Putamen (tissue), 1 donor: ENCODE results near the gene CIC.
"Not testable (repeated sequence)": the region's sequence is repeated elsewhere in the genome, so short reads cannot be mapped to it uniquely, and the experiment has no call there.

Experiments used
- DNase-seq: peaks from one replicate; pipeline ENCODE4 v3.0.0-alpha.2; 2016; ENCODE audit warnings: low spot score

The CIC gene

DNA sequence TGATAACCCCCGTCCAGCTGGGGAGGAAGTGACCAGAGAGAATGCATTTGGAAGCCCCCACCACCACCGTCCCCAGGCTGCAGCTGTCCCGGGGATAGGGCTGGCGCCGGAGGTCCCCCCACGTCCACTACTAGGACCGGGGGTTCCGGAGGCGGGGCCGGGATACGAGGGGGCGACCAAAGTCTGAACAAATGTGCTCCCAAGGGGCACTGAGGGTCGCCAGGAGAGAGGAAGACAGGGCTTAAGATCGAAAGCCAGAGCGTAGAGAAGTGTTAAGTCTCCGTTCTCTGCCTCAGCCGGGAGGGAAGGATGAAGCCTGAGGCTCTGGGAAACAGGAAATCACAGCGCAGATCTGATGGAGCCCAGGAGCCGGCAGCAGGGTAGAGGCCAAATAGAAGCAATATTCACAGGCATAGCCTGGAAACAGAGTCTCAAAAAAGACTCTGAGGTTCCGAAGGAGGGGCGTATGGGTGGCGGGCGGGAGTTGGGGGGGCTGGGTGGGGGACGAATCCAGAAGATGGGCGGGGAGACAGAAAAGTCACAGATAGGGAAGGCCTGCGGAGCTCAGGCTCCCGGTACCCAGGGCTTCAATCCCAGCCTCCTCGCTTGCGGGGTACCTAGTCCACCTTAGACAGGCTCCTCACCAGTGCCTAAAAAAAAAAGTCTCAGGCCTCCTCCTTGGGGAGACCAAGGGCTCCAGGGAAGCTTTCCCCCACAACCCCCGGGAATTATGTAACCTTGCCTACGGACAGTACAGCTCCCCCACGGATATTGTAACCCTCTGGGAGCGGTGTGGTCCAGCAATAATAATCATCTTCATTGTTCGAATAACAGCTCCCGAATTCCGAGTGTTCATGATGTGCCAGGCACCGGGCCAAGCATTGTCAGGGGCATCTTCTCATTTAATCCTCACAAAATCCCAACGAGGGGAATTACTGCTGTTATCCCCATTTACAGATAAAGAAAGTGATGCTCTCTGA, 13.0 kb upstream of the CIC start:
- DNase-seq, result peak; percentile 70

DNA sequence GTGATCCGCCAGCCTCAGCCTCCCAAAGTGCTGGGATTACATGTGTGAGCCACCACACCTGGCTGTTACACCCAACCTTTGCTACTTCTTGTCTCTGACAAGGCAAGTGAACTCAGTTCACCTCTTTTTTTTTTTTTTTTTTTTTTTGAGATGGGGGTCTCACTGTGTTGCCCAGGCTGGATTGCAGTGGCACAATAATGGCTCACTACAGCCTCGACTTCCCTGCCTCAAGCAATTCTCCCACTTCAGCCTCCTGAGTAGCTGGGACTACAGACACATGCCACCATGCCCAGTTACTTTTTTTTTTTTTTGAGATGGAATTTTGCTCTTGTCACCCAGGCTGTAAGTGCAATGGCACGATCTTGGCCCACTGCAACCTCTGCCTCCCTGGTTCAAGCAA, 11.2 kb upstream of the CIC start:
- not testable (repeated sequence) for DNase-seq

DNA sequence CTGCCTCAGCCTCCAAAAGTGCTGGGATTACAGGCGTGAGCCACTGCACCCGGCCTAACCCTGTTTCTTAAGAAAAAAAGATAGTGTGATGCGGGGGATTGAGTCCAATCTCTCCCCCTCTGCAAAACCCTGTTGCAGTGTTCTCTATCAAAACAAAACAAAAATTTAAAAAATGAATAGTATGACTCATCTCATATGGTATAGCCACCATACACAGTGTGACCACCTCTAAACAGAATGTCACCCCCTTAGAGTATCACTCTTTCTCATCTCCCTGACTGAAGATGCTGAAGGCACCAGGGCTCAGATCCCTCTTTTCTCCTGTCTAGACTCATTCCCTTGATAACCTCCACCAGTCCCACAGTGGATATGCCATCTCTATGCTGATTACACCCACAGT, 7.3 kb upstream of the CIC start:
- no peak for DNase-seq

DNA sequence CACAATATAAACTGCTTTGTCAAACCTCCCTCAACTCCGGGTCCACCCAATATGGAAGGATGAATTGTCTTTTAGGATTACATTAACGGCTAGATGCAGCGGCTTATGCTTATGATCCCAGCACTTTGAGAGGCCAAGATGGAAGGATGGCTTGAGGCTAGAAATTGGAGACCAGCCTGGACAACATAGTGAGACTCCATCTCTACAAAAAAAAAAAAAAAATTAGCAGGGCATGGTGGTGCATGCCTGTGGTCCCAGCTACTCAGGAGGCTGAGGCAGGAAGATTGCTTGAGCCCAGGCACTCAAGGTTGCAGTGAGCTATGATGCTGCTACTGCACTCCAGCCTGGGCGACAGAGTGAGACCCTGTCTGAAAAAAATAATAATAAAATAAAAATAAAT, 2.9 kb upstream of the CIC start:
- DNase-seq, result not testable (repeated sequence)

DNA sequence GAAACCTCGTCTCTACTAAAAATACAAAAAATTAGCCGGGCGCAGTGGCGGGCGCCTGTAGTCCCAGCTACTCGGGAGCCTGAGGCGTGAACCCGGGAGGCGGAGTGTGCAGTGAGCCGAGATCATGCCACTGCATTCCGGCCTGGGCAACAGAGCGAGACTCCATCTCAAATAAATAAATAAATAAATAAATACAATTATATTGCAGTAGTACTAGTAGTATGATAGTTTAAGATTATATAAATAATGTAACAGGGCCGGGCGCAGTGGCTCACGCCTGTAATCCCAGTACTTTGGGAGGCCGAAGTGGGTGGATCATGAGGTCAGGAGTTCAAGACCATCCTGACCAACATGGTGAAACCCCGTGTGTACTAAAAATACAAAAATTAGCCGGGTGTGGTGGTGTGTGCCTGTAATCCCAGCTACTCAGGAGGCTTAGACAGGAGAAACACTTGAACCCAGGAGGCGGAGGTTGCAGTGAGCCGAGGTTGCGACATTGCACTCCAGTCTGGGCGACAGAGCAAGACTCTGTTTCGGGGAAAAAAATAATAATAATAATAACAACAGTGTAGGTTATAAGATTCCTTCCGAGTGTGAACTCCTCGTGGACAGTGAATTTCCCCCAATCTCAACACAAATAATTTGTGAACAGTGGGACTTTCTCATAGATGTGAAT, 2.0 kb upstream of the CIC start:
- DNase-seq, result not testable (repeated sequence)

DNA sequence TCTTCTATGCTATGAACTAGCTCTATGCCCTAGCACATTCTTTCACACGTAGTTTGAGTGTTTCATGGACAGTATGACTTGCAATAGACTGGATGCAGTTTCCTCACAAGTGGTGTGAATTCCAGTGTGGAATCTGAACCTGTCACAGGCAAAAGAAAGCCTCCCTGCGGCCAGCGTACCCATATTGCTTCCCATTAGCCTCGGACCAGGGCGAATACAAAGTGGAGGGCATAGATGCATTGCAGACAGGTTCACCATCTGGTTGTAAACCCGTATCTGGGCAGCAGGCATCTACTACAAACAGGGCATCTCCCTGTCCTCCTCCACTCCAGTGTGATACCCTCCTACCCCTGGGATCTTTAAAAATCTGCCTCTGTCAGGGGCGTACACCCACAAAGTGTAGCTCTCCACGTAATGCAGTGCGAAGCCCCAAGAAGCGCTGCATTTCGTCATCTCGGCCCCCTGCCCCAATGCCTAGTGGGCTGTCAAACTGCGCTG, 1.4 kb upstream of the CIC start:
- no peak for DNase-seq

DNA sequence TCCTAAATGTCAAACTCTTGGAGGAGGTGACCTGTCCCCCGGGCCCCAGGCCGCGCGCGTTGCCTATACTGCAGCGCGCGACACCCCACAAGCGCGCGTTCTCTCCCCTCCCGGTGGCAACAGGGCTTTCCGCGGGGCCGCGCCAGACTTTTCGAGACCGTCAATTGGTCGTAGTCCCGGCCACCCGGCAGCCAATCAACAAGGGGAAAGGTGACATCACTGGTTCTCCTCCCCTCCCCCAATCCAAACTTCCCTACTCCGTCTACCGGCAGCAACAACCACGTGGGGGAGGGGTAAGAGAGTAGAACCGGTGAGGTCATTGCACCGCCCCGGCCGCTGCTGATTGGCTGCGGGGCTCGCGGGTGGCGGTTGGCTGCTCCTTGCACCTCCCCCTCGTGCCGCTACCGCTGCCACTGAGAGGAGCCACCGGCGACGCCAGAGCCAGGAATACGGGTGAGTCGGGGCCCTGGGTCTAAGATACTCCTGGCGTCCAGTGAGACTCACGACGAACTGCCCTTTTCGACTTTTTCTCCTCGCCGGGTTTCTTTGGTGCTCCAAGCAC, 829 bp upstream of the CIC start:
- DNase-seq, result peak; percentile 99

DNA sequence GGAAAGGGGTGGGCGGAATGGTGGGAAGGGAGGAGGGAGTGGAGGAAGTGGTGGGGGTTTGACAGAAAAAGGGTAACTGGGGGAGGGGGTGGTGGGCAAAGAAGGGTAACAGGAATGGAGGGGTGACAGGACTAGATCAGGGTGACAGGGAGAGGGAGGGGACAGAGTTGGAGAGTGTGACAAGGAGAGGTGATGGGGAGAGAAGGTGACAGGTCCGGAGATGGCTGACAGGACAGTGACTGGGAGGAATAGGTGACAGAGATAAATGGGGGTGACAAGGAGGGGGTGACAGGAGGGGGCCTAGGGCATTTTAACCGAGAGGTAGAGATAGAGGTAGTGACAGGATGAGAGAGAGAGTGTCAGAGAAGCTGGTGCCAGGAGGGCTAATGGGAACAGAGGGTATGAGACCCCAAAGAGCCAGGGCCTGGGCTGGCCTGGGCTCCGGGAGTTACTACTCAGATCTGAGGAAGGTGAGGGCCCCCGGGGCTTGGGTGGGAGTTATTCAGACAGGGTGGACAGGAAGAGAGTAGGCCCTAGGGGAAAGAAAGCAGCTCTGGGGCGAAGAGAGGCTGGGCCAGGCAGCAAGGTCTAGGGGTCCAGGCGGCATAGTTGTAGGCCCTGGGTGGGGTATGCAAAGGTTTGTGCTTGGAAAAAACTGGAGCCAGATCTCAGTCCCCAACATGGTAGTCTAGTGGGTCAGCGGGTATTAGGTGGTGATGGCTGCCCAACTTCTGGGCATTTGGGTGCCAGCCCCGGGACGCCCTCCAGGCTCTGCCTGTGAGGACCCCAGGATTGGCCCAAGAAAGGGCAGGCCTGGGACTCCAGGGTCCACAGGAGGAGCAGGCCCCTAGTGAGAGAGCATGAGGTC, 660 bp downstream of the CIC start:
- no peak for DNase-seq

DNA sequence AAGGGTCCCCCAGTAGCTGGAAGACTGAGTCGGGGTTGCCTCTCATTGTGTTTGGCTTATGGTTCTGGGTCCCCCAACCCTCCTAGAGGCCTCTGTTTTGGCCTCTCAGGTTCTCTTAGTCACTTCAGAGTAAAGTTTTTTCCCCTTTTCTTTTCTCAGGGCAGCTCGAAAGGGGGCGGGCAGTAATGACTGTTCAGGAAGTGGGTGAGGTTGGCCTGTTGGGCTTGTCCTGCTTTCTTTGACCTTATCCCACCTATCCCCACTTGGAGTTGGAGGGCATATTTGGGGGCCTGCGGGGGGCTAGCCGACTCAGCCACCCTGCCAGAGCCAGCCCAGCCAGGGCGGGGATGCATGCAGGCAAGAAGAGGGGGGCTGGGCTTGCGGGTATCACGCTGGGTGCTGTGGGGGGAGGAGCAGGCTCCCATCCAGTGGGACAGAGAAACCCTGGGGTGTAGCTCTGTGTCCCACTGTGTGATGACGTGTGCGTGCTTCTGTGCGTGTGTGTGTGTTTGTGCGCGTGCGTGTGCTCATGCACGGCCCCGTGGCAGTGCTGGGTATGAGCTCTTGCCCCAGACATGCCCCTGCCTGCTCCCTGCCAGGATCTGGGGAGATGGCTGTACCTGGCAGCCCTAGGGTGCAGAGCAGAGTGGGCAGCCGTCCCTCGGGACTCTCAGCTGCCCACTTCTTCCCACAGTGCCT, 1.4 kb downstream of the CIC start:
- no peak for DNase-seq

DNA sequence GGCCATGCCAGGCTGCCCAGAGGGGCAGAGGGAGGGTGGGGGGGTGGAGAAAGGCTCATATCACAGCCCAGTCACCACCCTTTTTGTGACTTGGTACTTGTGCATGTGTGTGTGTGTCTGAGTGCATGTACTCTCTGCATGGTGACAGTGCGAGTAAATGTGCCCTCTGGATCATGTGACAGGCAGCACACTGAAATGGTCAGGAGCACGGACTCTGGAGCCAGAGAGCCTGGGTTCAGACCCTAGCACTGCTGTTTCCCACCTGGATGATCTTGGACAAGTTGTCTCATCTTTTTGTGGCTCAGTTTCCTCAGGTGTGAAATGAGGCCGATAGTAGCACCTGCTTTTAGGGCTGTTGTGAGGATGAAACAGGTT, 2.0 kb downstream of the CIC start:
- no peak for DNase-seq

DNA sequence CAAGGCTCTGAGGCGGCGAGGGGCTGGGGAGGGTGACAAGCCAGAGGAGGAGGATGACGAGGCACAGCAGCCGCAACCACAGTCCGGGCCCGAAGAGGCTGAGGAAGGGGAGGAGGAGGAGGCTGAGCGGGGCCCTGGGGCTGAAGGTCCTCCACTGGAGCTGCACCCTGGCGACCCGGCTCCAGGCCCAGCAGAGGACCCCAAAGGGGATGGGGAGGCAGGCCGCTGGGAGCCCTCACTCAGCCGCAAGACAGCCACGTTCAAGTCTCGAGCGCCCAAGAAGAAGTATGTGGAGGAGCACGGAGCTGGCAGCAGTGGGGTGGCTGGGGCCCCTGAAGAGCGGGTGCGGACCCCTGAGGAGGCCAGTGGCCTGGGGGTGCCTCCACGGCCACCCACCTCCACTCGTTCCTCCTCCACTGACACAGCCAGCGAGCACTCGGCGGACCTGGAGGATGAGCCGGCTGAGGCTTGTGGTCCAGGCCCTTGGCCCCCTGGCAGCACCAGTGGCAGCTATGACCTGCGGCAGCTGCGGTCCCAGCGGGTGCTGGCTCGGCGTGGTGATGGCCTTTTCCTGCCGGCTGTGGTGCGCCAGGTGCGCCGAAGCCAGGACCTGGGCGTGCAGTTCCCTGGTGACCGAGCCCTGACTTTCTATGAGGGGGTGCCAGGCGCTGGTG, 2.9 kb downstream of the CIC start:
- no peak for DNase-seq

DNA sequence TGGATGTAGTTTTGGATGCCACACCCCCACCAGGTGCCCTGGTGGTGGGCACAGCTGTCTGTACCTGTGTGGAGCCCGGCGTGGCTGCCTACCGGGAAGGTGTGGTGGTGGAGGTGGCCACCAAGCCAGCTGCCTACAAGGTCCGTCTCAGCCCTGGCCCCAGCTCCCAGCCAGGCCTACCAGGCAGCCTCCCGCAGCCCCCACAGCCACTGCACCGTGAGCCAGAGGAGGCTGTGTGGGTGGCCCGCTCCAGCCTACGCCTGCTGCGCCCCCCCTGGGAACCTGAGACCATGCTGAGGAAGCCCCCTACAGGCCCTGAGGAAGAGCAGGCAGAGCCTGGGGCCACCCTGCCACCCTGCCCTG, 3.5 kb downstream of the CIC start:
- no peak for DNase-seq

DNA sequence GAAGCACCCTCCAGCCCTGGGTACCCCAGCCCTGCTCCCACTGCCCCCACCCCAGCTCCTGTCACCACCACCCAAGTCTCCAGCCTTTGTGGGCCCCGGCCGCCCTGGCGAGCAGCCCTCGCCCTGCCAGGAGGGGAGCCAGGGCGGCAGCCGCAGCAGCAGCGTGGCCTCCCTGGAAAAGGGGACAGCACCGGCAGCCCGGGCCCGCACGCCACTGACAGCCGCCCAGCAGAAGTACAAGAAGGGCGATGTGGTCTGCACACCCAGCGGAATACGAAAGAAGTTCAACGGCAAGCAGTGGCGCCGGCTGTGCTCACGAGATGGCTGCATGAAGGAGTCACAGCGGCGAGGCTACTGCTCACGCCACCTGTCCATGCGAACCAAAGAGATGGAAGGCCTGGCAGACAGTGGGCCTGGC, 3.9 kb downstream of the CIC start:
- DNase-seq, result no peak

DNA sequence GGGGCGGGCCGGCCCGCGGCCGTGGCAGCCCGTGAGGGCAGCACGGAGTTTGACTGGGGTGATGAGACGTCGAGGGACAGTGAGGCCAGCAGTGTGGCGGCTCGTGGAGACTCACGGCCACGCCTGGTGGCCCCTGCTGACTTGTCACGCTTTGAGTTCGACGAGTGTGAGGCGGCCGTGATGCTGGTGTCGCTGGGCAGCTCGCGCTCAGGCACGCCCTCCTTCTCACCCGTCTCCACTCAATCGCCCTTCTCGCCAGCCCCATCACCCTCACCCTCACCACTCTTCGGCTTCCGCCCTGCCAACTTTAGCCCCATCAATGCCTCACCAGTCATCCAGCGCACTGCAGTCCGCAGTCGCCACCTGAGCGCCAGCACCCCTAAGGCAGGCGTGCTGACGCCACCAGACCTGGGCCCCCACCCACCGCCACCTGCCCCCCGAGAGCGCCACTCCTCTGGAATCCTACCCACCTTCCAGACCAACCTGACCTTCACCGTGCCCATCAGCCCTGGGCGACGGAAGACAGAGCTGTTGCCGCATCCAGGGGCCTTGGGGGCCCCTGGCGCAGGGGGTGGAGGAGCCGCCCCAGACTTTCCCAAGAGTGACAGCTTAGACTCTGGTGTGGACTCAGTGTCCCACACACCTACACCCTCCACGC, 4.5 kb downstream of the CIC start:
- no peak for DNase-seq

DNA sequence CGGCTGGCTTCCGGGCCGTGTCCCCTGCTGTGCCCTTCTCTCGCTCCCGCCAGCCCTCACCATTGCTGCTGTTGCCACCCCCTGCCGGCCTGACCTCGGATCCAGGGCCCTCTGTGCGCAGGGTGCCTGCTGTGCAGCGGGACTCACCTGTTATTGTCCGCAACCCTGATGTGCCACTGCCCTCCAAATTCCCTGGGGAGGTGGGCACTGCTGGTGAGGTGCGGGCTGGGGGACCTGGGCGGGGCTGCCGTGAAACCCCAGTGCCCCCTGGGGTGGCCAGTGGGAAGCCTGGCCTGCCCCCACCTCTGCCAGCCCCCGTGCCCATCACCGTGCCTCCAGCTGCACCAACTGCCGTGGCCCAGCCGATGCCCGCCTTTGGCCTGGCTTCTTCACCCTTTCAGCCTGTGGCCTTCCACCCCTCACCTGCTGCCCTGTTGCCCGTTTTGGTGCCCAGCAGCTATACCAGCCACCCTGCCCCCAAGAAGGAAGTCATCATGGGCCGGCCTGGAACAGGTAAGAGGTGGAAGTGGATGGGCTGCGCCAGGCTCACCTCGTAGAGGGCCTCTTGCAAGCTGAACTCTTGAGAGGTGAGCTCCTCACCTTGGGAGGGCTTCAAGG, 5.1 kb downstream of the CIC start:
- DNase-seq, result no peak

DNA sequence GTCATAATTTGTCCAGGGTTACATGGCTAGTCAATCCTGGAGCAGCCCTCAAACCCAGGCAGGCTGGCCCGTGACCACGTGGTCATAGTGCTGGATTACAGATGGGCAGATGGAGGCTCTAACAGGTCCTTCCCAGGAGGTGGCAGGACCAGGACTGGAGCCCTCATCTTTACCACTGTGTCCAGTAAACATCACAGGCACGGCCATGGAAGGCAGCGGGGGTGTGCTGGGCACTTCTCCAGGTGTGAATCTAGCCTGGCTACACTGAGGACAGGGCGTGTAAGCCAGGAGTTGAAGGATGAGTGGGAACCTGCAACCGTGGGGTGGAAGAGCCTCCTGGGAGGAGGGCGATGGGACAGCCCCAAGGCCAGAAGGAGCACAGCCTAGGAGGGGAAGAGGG, 6.1 kb downstream of the CIC start:
- DNase-seq, result no peak

DNA sequence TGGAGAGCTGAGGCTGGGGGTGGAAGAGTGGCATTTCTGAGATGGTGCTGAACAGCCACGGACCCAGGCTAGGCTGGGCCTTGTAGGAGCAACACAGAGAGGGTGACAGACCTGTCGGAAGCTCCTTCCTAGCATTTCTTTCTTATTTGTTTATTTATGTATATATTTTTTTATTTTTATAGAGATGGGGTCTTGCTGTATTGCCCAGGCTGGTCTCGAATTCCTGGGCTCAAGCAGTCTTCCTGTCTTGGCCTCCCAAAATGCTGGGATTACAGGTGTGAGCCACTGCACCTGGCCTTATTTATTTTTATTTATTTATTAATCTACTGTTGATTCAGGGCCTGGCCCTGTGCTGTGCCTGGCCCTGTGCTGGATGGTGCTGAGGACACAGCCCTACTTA, 6.5 kb downstream of the CIC start:
- DNase-seq, result no peak

DNA sequence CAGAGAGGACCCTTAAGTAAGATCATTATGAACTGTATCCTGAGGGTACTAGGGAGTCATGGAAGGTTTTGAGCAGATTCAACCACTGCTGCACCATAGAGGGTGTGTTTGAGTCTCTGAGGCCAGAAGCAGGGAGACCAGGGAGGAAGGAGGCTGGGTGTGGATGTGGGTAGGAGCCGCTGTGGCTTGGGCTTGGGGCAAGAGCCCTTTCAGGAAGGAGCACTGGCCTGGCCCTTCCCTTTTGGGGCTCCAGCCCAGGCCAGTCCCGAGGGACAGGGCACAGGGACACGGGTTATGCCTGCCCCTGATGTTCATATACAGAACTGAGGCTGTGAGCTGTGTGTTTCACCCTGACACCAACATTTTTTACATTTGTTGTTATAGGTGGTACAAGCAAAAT, 7.2 kb downstream of the CIC start:
- no peak for DNase-seq

DNA sequence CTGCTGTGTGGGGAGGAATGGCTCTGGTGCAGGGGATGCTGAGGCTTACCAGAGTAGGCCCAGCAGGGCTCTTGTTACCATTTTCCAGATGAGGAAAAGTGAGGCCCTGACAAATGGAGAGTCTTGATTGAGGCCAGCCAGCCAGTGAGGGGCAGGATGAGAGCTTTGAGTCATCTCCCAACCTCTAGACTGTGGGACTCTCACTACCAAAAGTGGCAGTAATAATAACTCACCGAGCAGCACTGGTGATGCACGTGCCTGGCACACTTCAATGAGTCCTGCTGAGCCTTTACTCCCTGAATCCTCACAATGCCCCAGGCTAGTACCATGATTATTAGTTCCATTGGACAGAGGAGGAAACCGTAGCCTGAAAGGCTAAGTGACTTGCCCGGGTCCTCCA, 7.8 kb downstream of the CIC start:
- no peak for DNase-seq
